Naive B cell (primary cell): ENCODE results near the gene TMEM131. TPM values are rescaled to one million over a fixed set of nuclear protein-coding genes. Genes with fewer than 3 reads are reported as not detected.
A peak's percentile ranks its signal among the peaks of the same experiment; 100 is the strongest.
"Not testable (repeated sequence)": the region's sequence is repeated elsewhere in the genome, so short reads cannot be mapped to it uniquely, and the experiment has no call there.

ENCODE experiments used
- ATAC-seq, 2 donors: fragments of 150-1000 bp; cut with Tn5 transposase; 2 replicates each; pipeline ENCODE4 v1.10.0; 2021; ENCODE audit warnings: low read depth in 2 of 2, mild to moderate bottlenecking in 2 of 2, moderate library complexity in 2 of 2
- DNase-seq: peaks from one replicate; pipeline ENCODE4 v3.0.0; 2022
- H3K27ac Mint-ChIP-seq, 6 donors: one replicate each; pipeline ENCODE4 v1.8.0; 2020 to 2022; ENCODE audit warnings: mild to moderate bottlenecking in 6 of 6, mixed read lengths in 6 of 6, moderate library complexity in 5 of 6, inconsistent platforms in 2 of 6
- H3K27me3 Mint-ChIP-seq, 3 donors: one replicate each; pipeline ENCODE4 v1.8.0; 2021 to 2022; ENCODE audit warnings: mixed read lengths in 3 of 3, mild to moderate bottlenecking in 1 of 3
- H3K36me3 Mint-ChIP-seq, 2 donors: one replicate each; pipeline ENCODE4 v1.8.0; 2020 to 2022; ENCODE audit warnings: mixed read lengths in 2 of 2, inconsistent platforms in 1 of 2, mild to moderate bottlenecking in 1 of 2
- H3K4me1 Mint-ChIP-seq, 3 donors: one replicate each; pipeline ENCODE4 v1.8.0; 2020 to 2022; ENCODE audit warnings: mixed read lengths in 3 of 3, inconsistent platforms in 1 of 3, mild to moderate bottlenecking in 1 of 3, moderate library complexity in 1 of 3
- H3K4me3 Mint-ChIP-seq, 8 donors: one replicate each; pipeline ENCODE4 v1.8.0; 2020 to 2022; ENCODE audit warnings: mild to moderate bottlenecking in 8 of 8, mixed read lengths in 8 of 8, moderate library complexity in 8 of 8, inconsistent platforms in 2 of 8
- H3K9me3 Mint-ChIP-seq, 7 donors: one replicate each; pipeline ENCODE4 v1.8.0; 2020 to 2022; ENCODE audit warnings: mixed read lengths in 7 of 7, mild to moderate bottlenecking in 5 of 7, inconsistent platforms in 2 of 7, moderate library complexity in 1 of 7
- polyA plus RNA-seq, 6 donors: library from polyadenylated mRNA; unstranded; fragments of 300-500 nt; fragmentation: Illumina TruSeq; gene quantifications; one replicate each; pipeline ENCODE4 v1.2.3, GENCODE V29; 2021; ENCODE audit warnings: low read depth in 6 of 6

The TMEM131 gene
- polyA plus RNA-seq, 6 donors from 2014 or later, result 13.4 to 32.9 (median 19.1) TPM

DNA sequence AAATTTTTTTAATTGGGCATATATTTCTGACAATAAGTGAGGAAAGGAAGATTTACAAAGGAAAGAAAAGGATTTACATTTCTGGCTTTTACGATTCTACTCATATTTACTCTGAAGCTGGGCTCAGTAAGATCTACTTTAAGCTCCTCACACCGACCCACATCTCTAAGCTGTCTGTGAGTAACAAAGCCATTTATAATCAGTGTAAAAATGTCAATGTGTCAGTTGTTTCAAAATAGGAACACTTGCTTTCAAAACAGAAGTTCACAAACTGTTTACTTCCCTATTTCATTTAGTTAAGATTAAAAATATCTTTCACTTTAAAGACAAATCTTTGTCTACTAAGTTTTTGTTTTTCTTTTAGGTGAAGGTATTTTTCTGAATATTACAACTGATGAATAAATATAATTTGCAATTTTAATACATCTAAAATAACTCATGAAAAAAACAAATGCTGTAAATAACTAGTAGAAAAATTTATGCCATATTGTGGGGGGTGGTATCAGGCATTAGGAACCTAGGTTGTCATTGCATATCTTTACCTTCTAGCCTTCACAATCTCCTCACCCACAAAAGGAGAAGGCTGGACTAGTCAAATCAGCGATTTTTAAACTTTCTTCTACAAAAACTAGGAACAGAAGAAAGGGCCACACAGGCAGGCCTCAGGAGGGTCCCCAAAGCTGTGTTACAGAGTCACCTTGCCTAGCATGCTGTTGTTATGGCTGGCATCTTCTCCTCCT, 64.5 kb downstream of the TMEM131 start:
- peak overlapping the region; percentile 40 to 86 (median 74) for H3K4me3 Mint-ChIP-seq
- H3K27ac Mint-ChIP-seq, result peak overlapping the region; percentile 80 to 93 (median 88)
- ATAC-seq, result peak; percentile 54 to 59
- peaks cover 73 to 90% (median 73%) of the 10 kb centered on the region in 3 donors for H3K4me1 Mint-ChIP-seq
- DNase-seq, result no peak
- no peaks in the 10 kb centered on the region for H3K27me3 Mint-ChIP-seq
- peaks cover 0 to 1% (median 0%) of the 10 kb centered on the region in 7 donors for H3K9me3 Mint-ChIP-seq
- peaks cover 0 to 5% of the 10 kb centered on the region in 2 donors for H3K36me3 Mint-ChIP-seq

DNA sequence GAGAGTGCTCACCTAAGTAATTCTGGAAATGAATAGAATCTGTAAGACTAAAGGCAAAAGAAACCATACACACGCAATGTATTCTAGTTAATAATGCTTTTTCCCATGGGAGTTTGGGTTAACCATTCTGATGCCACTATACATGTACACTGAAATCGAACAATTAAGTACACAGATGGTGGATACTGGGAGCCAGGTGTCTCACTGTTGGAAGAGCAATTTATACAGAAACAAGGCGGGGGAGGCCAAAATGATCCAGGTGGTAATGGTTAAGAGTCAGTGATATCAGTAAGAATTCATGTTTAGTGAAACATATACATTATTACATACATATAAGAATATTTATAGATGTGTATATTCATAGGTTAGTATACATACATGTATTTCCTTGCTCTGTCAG, 67.2 kb downstream of the TMEM131 start:
- H3K4me1 Mint-ChIP-seq, result peaks cover 51 to 68% (median 51%) of the 10 kb centered on the region in 3 donors
- H3K9me3 Mint-ChIP-seq, result no peaks in the 10 kb centered on the region
- H3K36me3 Mint-ChIP-seq, result peaks cover 0 to 5% of the 10 kb centered on the region in 2 donors
- DNase-seq (no peak), ATAC-seq (no peak)
- peak overlapping the region; percentile 70 to 96 (median 90) for H3K27ac Mint-ChIP-seq
- H3K4me3 Mint-ChIP-seq, result peak overlapping the region in 3 of 8 donors; percentile 16 to 64 (median 61)
- no peaks in the 10 kb centered on the region for H3K27me3 Mint-ChIP-seq

DNA sequence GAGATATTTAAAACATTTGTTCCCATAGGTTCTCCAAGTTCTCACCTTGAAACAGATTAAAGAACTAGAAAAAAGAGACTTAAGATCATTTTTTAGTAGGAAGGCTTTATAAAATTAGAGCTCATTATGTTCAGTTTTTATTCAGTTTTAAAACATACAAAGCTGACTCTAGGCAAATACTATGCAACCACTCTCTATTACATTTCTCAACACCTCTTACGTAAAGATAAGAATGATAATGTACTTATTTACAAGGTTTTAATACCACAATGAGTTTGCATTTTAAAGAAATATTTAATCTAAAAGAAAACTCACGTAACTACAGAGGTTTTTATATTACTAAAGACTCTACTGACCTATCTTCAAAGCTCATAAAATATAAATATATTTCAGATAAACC, 68.8 kb downstream of the TMEM131 start:
- Mint-ChIP-seq H3K4me1 (peaks cover 47 to 61% (median 49%) of the 10 kb centered on the region in 3 donors), H3K4me3 (no peak overlapping the region), H3K27me3 (no peaks in the 10 kb centered on the region), H3K36me3 (peaks cover 0 to 5% of the 10 kb centered on the region in 2 donors), H3K9me3 (no peaks in the 10 kb centered on the region), H3K27ac (peak overlapping the region in 4 of 6 donors; percentile 16 to 81 (median 62))
- DNase-seq, result no peak
- no peak for ATAC-seq

DNA sequence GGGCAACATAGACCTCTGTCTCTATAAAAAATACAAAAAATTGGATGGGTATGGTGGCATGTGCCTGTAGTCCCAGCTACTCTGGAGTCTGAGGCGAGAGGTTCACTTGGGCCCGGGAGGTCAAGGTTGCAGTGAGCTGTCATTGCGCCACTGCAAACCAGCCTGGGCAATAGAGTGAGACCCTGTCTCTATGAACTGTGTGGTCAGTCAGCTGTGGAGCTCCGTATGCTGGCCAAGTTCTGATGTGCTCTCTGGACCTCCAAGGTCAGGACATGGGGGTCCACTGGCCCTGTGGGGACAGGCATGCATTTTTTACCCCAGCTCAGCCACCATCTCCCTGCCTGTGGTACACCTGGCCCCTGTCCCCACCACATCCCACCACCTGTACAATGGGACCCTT, 71.6 kb downstream of the TMEM131 start:
- H3K27ac Mint-ChIP-seq, result no peak overlapping the region
- H3K4me3 Mint-ChIP-seq, result no peak overlapping the region
- ATAC-seq, result no peak
- H3K27me3 Mint-ChIP-seq, result no peaks in the 10 kb centered on the region
- no peak for DNase-seq
- peaks cover 0 to 7% (median 0%) of the 10 kb centered on the region in 7 donors for H3K9me3 Mint-ChIP-seq
- H3K4me1 Mint-ChIP-seq, result peaks cover 35 to 54% (median 47%) of the 10 kb centered on the region in 3 donors
- H3K36me3 Mint-ChIP-seq, result peaks cover 0 to 10% of the 10 kb centered on the region in 2 donors

DNA sequence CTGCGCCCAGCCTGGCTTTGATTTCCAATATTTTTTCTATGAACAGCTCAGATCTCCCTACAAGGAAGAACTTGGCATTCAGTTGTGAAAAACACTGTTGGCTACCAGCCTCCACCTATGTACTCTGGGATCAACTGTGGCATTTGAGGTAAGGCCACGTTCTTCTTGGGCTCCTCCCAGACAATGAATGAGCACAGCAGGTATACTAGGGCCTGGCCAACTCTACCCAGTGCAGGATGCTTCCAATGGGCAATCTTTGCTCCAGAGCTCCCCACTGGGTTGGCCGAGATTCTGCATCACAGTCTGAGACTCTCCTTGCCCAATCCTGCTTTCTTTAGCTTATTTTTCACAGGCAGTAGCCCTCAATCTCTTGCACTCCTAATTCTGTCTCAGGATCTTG, 75.9 kb downstream of the TMEM131 start:
- Mint-ChIP-seq H3K27me3 (no peaks in the 10 kb centered on the region), H3K36me3 (peaks cover 0 to 11% of the 10 kb centered on the region in 2 donors), H3K4me3 (no peak overlapping the region), H3K4me1 (peaks cover 35 to 58% (median 53%) of the 10 kb centered on the region in 3 donors), H3K27ac (no peak overlapping the region), H3K9me3 (peaks cover 0 to 12% (median 0%) of the 10 kb centered on the region in 7 donors)
- ATAC-seq, result no peak
- no peak for DNase-seq

DNA sequence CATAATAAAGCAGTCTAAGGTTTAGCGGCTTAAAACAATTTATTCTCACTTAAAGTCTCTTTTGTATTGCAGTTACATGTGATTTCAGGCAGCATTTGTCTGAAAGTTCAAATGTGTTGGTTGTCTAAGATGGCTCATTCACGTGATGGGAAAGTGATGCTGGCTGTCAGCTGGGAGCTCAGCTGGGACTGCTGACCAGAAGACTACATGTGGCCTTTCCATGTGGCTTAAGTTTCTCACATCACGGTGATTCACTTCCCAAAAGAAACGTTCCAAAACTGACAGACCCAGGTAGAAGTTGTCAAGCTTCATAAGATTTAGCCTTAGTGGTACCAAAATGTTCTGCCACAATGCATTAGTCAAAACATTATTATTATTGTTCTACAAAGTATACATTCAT, 76.9 kb downstream of the TMEM131 start:
- no peak for DNase-seq
- peaks cover 0 to 16% of the 10 kb centered on the region in 2 donors for H3K36me3 Mint-ChIP-seq
- no peaks in the 10 kb centered on the region for H3K27me3 Mint-ChIP-seq
- H3K4me3 Mint-ChIP-seq, result no peak overlapping the region
- H3K27ac Mint-ChIP-seq, result peak overlapping the region in 1 of 6 donors; percentile 54
- peaks cover 41 to 68% (median 62%) of the 10 kb centered on the region in 3 donors for H3K4me1 Mint-ChIP-seq
- peaks cover 0 to 12% (median 0%) of the 10 kb centered on the region in 7 donors for H3K9me3 Mint-ChIP-seq
- ATAC-seq, result no peak

DNA sequence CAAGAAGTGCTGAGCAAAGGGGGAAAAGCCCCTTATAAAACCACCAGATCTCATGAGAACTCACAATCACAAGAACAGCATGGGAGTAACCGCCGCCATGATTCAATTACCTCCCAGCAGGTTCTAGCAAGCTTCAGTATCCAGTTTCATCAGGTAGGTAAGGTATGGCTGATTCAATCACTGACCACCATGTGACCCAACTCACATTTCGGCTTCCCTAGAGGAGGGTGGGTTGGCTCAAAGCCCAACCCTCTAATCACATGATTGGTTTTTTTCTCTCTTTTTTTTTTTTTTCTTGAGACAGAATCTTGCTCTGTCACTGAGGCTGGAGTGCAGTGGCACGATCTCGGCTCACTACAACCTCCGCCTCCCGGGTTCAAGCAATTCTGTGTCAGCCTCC, 78.1 kb downstream of the TMEM131 start:
- not testable (repeated sequence) for ATAC-seq, DNase-seq, H3K27me3 Mint-ChIP-seq, H3K4me3 Mint-ChIP-seq
- peaks cover 0 to 16% of the 10 kb centered on the region in 2 donors for H3K36me3 Mint-ChIP-seq
- peak overlapping the region in 1 of 6 donors; percentile 72 for H3K27ac Mint-ChIP-seq
- H3K9me3 Mint-ChIP-seq, result peaks cover 0 to 12% (median 0%) of the 10 kb centered on the region in 7 donors
- H3K4me1 Mint-ChIP-seq, result peaks cover 42 to 72% (median 67%) of the 10 kb centered on the region in 3 donors

DNA sequence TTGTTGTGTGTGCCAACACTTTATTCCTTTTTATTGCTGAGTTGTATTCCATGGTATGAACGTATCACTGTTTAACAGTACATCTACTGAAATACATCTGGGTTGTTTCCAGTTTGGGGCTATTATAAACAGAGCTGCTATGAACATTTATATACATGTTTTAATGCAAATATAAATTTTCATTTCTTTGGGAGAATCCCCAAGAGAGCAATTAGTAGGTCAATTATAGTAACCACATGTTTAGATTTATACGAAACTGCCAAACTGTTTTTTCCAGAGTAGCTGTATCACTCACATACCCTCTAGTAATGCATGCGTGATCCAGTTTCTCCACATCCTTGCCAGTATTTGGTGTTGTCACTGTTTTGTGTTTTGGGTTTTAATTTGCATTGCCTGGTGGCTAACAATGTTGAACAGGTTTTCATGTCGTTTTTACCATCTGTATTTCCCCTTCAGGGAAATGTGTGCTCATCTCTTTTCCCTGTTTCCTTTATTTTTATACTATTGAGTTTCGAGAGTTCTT, 81.0 kb downstream of the TMEM131 start:
- ATAC-seq (no peak), DNase-seq (no peak)
- Mint-ChIP-seq H3K9me3 (peaks cover 0 to 6% (median 0%) of the 10 kb centered on the region in 7 donors), H3K4me3 (peak overlapping the region in 1 of 8 donors; percentile 0), H3K27ac (peak overlapping the region in 3 of 6 donors; percentile 3 to 50 (median 37)), H3K36me3 (peaks cover 0 to 11% of the 10 kb centered on the region in 2 donors), H3K27me3 (no peaks in the 10 kb centered on the region), H3K4me1 (peaks cover 45 to 81% (median 69%) of the 10 kb centered on the region in 3 donors)

DNA sequence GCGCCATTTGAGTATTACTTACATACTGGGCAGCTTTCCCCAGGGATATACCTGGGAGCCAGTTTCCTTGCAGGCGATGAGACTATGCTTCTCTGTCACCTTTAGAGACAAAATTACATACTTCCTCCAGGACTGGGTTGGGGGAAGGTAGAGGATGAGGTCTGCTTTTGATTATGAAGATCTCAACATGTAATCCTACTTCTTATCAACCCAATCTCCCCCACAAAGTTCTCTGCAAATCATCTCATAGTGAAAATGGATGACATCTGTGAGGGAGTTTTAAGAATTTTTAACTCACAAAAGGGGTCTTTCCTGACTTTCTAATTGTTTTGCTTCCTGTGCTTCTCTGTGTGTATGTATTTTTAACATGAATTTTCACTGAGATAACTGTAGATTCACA, 81.9 kb downstream of the TMEM131 start:
- peaks cover 0 to 16% of the 10 kb centered on the region in 2 donors for H3K36me3 Mint-ChIP-seq
- H3K9me3 Mint-ChIP-seq, result peaks cover 0 to 4% (median 0%) of the 10 kb centered on the region in 7 donors
- H3K4me3 Mint-ChIP-seq, result no peak overlapping the region
- peaks cover 53 to 86% (median 78%) of the 10 kb centered on the region in 3 donors for H3K4me1 Mint-ChIP-seq
- no peak for DNase-seq
- ATAC-seq, result no peak
- H3K27ac Mint-ChIP-seq, result no peak overlapping the region
- H3K27me3 Mint-ChIP-seq, result no peaks in the 10 kb centered on the region

DNA sequence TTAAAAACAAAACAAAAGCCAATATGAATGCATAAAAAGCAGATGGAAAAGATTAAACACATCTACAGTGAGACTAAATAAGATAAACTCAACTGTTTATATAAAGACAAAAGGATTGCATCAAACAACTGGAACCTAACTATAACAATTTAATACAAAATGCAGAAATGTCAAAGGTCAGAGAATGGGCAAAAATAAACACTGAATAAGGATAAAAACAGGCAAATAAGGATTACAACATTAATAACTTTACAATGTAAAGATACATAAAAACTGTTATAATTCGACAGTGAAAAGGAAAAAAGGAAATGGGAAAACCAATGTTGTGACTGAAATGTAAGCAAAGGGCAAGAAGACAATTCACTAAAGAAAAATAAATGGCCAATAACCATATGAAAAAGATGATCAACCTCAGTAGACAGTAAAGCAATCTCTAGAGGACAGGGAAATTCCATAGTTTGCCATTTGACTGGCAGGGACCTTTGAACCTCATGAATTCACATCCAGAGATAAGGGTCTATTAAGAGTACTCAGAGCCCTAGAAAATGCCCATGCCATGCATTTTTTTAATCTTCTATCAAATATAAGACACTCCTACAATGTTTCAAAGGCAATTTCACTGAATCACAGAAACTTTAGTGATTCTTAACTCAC, 83.7 kb downstream of the TMEM131 start:
- Mint-ChIP-seq H3K9me3 (no peaks in the 10 kb centered on the region), H3K36me3 (peaks cover 0 to 9% of the 10 kb centered on the region in 2 donors), H3K4me1 (peaks cover 55 to 87% (median 81%) of the 10 kb centered on the region in 3 donors), H3K27ac (peak overlapping the region in 5 of 6 donors; percentile 40 to 67 (median 50)), H3K27me3 (no peaks in the 10 kb centered on the region), H3K4me3 (peak overlapping the region in 1 of 8 donors; percentile 3)
- DNase-seq (no peak), ATAC-seq (no peak)

DNA sequence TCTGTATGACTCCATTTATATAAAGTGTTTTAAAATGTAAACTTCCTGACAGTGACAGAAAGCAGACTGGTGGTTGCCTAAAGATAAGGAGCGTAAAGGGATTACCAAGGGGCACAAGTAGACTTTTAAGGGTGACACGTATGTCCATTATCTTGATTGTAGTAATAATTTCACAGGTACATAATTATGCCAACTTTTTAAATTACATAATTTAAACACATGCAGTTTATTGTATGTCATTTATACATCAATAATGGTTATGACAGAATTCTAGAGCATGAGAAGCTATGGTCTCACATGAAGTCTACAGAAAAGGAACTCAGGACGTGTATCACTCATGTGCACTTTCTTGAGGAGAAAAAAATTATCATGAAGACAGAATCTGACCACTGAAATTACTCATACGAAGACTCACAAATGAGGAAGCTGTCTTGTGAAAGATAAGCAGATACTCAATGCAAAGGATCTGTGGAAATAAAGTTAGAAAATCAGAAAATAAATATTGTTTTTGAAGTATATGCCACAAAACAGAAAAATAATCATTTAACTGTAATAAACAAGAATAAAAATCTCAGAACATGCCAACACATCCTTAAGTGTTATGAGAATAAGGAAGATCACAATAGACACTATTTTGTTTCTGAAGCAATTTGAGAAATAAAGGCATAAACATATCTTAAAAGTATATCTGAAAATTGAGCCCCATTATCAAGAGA, 84.4 kb downstream of the TMEM131 start:
- Mint-ChIP-seq H3K4me3 (peak overlapping the region in 2 of 8 donors; percentile 3 to 28), H3K36me3 (peaks cover 0 to 15% of the 10 kb centered on the region in 2 donors), H3K4me1 (peaks cover 56 to 93% (median 87%) of the 10 kb centered on the region in 3 donors), H3K27me3 (no peaks in the 10 kb centered on the region), H3K27ac (peak overlapping the region; percentile 21 to 67 (median 48)), H3K9me3 (no peaks in the 10 kb centered on the region)
- DNase-seq (peak; percentile 39), ATAC-seq (peak; percentile 78 to 80)

DNA sequence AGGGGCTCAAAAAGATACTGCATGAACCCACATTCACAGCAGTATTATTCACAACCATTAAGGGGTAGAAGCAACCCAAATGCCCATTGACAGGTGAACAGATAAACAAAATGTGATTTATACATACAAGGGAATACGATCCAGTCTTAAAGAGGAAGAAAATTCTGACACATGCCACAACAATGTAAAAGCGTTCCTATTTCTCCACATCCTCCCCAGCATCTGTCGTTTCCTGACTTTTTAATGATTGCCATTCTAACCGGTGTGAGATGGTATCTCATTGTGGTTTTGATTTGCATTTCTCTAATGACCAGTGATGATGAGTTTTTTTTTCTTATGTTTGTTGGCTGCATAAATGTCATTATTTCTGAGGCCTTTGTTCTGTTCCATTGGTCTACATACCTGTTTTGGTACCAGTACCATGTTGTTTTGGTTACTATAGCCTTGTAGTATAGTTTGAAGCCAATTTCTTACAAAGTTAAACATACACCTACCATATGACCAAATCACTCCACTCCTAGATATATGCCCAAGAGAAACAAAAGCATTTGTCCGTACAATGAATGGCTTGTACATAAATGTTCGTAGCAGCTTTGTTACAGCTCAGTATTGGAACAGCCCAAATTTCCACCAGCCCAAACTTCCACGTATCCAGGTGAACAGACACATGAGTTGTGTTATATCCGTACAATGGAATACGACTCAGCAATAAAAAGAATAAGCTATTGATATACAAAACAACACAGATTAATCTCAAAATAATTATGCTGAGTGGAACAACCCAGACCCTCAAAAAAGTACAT, 85.1 kb downstream of the TMEM131 start:
- Mint-ChIP-seq H3K9me3 (no peaks in the 10 kb centered on the region), H3K36me3 (peaks cover 4 to 17% of the 10 kb centered on the region in 2 donors), H3K4me3 (peak overlapping the region in 1 of 8 donors; percentile 65), H3K4me1 (peaks cover 55 to 92% (median 82%) of the 10 kb centered on the region in 3 donors), H3K27me3 (no peaks in the 10 kb centered on the region), H3K27ac (peak overlapping the region in 5 of 6 donors; percentile 21 to 78 (median 45))
- no peak for ATAC-seq
- DNase-seq, result no peak
